Fibroblast of the aortic adventitia (primary cell): ENCODE data around the gene KLHL2. TPM values are rescaled to one million over a fixed set of nuclear protein-coding genes. Genes with fewer than 3 reads are reported as not detected.

Experiments
- DNase-seq: peaks from one replicate; pipeline ENCODE4 v3.0.0-alpha.2; 2010; ENCODE audit warnings: low read depth
- H3K4me3 ChIP-seq: 2 replicates; pipeline ENCODE4 v1.5.1; 2011; ENCODE audit warnings: low read depth, mild to moderate bottlenecking, control low read depth, low read length, moderate library complexity
- small RNA-seq: library from RNA; depleted of rRNA; stranded (forward); fragments of <200 nt; gene quantifications from one replicate; pipeline ENCODE3, GENCODE V24; 2012
- total RNA-seq: library from RNA; depleted of rRNA; stranded (reverse); fragments of >200 nt; gene quantifications from 2 replicates; pipeline ENCODE4 v1.2.3, GENCODE V29; 2012; ENCODE audit warnings: low replicate concordance
- TF ChIP-seq, protein P1 (sequence below): IDR thresholded peaks from 2 replicates; pipeline ENCODE4 v1.5.1; 2011; ENCODE audit warnings: mild to moderate bottlenecking, low read length, control low read depth, inconsistent platforms; ENCODE audit not compliant: insufficient read depth

Gene KLHL2
- total RNA-seq, 1 donor: 14.8 TPM

DNA sequence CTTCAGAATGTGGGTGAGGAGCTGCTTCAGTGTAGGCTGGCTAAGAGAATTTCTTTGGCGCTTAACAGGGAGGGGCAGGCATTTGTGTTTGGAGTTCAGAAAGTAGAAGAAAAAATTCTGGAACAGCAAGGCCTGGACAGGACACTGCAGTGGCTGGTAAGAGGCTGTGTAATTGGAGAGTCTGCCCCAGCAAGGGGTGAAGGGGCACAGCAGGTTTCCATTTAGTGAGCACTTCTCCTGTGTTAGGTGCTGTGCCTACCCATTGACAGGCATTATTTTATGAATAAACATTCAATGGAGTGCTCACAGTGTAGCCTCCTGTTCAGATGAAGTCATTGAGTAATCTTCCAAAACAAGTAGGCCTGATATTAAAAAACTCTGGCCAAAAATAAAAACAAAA lies 160.8 kb downstream of the KLHL2 start:
- no peak for DNase-seq
- H3K4me3 ChIP-seq: no peak overlapping the region
- TF ChIP-seq, protein P1, sequence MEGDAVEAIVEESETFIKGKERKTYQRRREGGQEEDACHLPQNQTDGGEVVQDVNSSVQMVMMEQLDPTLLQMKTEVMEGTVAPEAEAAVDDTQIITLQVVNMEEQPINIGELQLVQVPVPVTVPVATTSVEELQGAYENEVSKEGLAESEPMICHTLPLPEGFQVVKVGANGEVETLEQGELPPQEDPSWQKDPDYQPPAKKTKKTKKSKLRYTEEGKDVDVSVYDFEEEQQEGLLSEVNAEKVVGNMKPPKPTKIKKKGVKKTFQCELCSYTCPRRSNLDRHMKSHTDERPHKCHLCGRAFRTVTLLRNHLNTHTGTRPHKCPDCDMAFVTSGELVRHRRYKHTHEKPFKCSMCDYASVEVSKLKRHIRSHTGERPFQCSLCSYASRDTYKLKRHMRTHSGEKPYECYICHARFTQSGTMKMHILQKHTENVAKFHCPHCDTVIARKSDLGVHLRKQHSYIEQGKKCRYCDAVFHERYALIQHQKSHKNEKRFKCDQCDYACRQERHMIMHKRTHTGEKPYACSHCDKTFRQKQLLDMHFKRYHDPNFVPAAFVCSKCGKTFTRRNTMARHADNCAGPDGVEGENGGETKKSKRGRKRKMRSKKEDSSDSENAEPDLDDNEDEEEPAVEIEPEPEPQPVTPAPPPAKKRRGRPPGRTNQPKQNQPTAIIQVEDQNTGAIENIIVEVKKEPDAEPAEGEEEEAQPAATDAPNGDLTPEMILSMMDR: no peak

DNA sequence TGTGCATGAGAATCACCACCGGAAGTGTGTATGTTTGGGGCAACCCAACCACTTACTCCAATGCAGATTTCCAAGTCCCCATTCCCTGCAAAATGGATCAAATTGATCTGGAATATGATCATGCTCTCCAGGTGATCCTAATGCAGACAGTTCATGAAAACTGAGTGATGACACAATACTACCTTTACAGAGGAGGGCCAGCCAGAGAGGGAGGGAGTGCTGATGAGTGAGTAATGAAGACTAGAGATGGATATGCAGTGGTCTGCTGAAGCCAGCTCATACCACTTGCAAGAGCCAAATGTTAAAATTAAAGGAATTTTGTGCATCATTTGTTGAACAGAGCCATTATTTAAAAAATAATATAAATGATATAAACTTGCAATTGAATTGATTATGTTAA lies 161.2 kb downstream of the KLHL2 start:
- TF ChIP-seq, protein P1: no peak
- H3K4me3 ChIP-seq: no peak overlapping the region
- DNase-seq: no peak

DNA sequence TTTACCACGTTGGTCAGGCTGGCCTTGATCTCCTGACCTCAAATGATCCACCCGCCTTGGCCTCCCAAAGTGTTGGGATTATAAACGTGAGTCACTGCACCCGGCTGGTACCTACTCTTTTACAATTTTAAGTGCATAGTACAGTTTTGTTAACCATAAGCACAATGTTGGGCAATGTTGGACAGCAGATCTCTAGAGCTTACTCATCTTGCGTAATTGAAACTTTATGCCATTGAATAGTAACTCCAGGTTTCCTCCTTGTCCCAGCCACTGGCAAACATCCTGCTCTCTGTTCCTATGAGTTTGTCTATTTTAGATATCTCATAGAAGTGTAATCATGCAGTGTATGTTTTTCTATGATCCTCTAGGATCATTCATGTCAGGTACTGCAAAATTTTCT lies 162.2 kb downstream of the KLHL2 start:
- TF ChIP-seq, protein P1: no peak
- no peak overlapping the region for H3K4me3 ChIP-seq
- DNase-seq: no peak

DNA sequence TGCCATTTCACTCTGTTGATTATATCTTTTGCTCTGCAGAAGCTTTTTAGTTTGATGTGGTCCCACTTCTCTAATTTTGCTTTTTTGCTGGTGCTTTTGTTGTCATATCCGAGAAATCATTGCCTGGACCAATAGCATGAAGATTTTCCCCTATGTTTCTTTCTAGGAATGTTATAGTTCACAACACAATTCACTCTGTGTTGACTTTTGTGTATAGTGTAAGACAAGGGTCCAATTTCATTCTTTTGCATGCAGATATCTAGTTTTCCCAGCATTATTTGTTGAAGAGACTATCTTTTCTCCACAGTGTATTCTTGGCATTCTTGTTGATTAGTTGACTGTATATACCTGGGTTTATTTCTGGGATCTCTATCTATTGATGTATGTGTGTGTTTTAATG lies 163.2 kb downstream of the KLHL2 start:
- DNase-seq: no peak
- no peak overlapping the region for H3K4me3 ChIP-seq
- TF ChIP-seq, protein P1: no peak

Small RNA genes within 50 kb of the gene (small RNA-seq; reads per million reads assigned to genes)
- not detected for gene RNU4-87P

Other genes with a start within 250 kb of the KLHL2 start
- gene TRIM61, start 229.9 kb upstream of the KLHL2 start, total RNA-seq: 1.1 and 2.5 TPM in 2 replicates
- gene TRIM60, start 175.6 kb upstream of the KLHL2 start, total RNA-seq: not detected in 2 replicates
- gene TRIM75, start 153.7 kb upstream of the KLHL2 start, total RNA-seq: not detected in 2 replicates
- 9.6 and 17.2 TPM in 2 replicates for gene TMEM192, start 94.7 kb upstream of the KLHL2 start, total RNA-seq
- gene MSMO1, start 120.1 kb downstream of the KLHL2 start, total RNA-seq: 101 and 141 TPM in 2 replicates
- 79.4 and 116 TPM in 2 replicates for gene CPE, start 171.4 kb downstream of the KLHL2 start, total RNA-seq